ENCODE results near the gene TMEM156. TPM values are rescaled to one million over a fixed set of nuclear protein-coding genes. Genes with fewer than 3 reads are reported as not detected.

TMEM156 gene, protein sequence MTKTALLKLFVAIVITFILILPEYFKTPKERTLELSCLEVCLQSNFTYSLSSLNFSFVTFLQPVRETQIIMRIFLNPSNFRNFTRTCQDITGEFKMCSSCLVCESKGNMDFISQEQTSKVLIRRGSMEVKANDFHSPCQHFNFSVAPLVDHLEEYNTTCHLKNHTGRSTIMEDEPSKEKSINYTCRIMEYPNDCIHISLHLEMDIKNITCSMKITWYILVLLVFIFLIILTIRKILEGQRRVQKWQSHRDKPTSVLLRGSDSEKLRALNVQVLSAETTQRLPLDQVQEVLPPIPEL
- total RNA-seq (2014; rRNA removed; shearing (Covaris generic)) (not detected in 2 replicates), polyA plus RNA-seq (2016; fragmentation: Nextera tagmentation; extraction: Ambion mirVana) (not detected in 2 replicates)
- long read RNA-seq: 0 reads

DNA sequence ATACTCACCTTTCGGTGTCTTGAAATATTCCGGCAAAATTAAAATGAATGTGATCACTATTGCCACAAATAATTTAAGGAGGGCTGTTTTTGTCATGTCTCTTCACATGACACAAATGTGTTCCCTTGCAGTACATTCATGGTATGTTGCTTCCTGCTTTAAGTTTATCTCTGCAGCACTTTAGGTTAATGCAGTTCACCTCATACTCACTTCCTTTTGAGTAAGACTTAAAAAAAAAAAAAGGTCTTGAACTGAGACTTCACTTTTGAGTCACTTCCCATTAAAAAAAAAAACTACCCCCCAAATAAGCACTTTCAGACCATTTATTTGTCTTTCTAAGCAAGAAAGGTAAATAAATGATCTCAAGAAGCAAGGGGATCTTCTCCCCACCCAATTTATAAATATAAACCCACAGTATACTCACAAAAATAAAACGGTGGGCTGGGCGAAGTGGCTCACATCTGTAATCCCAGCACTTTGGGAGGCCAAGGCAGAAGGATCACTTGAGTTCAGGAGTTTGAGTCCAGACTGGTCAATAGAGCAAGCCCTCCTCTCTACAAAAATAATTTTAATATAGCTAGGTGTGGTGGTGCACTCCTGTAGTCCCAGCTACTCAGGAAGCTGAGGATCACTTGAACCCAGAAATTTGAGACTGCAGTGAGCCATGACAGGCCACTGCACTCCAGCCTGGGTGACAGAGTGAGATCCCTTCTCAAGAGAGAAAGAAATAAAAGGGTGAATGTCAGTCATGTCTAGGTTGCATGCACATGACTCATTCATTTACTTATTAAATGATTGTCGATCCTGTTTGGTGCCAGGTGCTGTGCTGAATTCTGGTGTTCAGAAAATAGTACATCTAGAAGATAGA, at the start of gene TMEM156:
Gene TMEM156, minus strand, starts transcription at position 192 of the 868 bp plus-strand sequence. Its CDS starts 96 bp downstream, at position 96.
- Mint-ChIP-seq H3K4me3 (no peak within 1 kb of the TSS), H3K36me3 (ENCODE audit: low read depth) (no peaks in the 10 kb centered on the region), H3K27ac (no peak within 1 kb of the TSS), H3K27me3 (ENCODE audit: insufficient read depth, low read depth, poor library complexity) (peaks cover 1% of the 10 kb centered on the region), H3K9me3 (no peaks in the 10 kb centered on the region), H3K4me1 (no peaks in the 10 kb centered on the region; the same call in 2 of the 3 replicates)
- DNase-seq (ENCODE audit: low spot score) (no peak), ATAC-seq (no peak)
- Histone ChIP-seq H3K4me3 (no peak within 1 kb of the TSS), H3K27ac (ENCODE audit: low read depth) (no peak within 1 kb of the TSS), H3K4me2 (no peak within 1 kb of the TSS), H3K9me2 (ENCODE audit: insufficient read depth) (no peaks in the 10 kb centered on the region), H3F3A (replicated peaks; ENCODE audit: low read depth) (no peaks in the 10 kb centered on the region), H2AFZ (peak within 1 kb of the TSS; percentile 49), H3K4me1 (ENCODE audit: insufficient read depth) (peaks cover 2% of the 10 kb centered on the region; the same call in 1 of the 2 replicates), H3K36me3 (ENCODE audit: insufficient read depth) (no peaks in the 10 kb centered on the region), H4K20me1 (replicated peaks; ENCODE audit: insufficient read depth) (no peaks in the 10 kb centered on the region), H3K79me2 (replicated peaks; ENCODE audit: insufficient read depth) (no peaks in the 10 kb centered on the region), H3K27me3 (ENCODE audit: insufficient read depth) (no peaks in the 10 kb centered on the region)
- TF ChIP-seq STAT1 (IDR thresholded peaks at IDR 0.05; ENCODE audit: unreplicated experiment): no peak
- TF ChIP-seq JUNB (IDR thresholded peaks at IDR 0.05; ENCODE audit: unreplicated experiment): no peak
- no peak for TF ChIP-seq NANOG (IDR thresholded peaks at IDR 0.05; ENCODE audit: borderline replicate concordance)
- TF ChIP-seq EZH2 (IDR thresholded peaks at IDR 0.05; ENCODE audit: low read depth, unreplicated experiment): no peak
- no peak for TF ChIP-seq ZNF114 (CRISPR knock-in tag; IDR thresholded peaks at IDR 0.05)
- no peak for TF ChIP-seq POLR2AphosphoS5 (IDR thresholded peaks at IDR 0.05; ENCODE audit: low read depth)
- TF ChIP-seq, protein P1, sequence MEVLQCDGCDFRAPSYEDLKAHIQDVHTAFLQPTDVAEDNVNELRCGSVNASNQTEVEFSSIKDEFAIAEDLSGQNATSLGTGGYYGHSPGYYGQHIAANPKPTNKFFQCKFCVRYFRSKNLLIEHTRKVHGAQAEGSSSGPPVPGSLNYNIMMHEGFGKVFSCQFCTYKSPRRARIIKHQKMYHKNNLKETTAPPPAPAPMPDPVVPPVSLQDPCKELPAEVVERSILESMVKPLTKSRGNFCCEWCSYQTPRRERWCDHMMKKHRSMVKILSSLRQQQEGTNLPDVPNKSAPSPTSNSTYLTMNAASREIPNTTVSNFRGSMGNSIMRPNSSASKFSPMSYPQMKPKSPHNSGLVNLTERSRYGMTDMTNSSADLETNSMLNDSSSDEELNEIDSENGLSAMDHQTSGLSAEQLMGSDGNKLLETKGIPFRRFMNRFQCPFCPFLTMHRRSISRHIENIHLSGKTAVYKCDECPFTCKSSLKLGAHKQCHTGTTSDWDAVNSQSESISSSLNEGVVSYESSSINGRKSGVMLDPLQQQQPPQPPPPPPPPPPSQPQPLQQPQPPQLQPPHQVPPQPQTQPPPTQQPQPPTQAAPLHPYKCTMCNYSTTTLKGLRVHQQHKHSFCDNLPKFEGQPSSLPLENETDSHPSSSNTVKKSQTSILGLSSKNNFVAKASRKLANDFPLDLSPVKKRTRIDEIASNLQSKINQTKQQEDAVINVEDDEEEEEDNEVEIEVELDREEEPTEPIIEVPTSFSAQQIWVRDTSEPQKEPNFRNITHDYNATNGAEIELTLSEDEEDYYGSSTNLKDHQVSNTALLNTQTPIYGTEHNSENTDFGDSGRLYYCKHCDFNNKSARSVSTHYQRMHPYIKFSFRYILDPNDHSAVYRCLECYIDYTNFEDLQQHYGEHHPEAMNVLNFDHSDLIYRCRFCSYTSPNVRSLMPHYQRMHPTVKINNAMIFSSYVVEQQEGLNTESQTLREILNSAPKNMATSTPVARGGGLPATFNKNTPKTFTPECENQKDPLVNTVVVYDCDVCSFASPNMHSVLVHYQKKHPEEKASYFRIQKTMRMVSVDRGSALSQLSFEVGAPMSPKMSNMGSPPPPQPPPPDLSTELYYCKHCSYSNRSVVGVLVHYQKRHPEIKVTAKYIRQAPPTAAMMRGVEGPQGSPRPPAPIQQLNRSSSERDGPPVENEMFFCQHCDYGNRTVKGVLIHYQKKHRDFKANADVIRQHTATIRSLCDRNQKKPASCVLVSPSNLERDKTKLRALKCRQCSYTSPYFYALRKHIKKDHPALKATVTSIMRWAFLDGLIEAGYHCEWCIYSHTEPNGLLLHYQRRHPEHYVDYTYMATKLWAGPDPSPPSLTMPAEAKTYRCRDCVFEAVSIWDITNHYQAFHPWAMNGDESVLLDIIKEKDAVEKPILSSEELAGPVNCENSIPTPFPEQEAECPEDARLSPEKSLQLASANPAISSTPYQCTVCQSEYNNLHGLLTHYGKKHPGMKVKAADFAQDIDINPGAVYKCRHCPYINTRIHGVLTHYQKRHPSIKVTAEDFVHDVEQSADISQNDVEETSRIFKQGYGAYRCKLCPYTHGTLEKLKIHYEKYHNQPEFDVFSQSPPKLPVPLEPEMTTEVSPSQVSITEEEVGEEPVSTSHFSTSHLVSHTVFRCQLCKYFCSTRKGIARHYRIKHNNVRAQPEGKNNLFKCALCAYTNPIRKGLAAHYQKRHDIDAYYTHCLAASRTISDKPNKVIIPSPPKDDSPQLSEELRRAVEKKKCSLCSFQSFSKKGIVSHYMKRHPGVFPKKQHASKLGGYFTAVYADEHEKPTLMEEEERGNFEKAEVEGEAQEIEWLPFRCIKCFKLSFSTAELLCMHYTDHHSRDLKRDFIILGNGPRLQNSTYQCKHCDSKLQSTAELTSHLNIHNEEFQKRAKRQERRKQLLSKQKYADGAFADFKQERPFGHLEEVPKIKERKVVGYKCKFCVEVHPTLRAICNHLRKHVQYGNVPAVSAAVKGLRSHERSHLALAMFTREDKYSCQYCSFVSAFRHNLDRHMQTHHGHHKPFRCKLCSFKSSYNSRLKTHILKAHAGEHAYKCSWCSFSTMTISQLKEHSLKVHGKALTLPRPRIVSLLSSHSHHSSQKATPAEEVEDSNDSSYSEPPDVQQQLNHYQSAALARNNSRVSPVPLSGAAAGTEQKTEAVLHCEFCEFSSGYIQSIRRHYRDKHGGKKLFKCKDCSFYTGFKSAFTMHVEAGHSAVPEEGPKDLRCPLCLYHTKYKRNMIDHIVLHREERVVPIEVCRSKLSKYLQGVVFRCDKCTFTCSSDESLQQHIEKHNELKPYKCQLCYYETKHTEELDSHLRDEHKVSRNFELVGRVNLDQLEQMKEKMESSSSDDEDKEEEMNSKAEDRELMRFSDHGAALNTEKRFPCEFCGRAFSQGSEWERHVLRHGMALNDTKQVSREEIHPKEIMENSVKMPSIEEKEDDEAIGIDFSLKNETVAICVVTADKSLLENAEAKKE (CRISPR knock-in tag; IDR thresholded peaks at IDR 0.05): no peak
- no peak for TF ChIP-seq CREB1 (CRISPR knock-in tag; IDR thresholded peaks at IDR 0.05; ENCODE audit: low read depth)
- TF ChIP-seq, protein P2, sequence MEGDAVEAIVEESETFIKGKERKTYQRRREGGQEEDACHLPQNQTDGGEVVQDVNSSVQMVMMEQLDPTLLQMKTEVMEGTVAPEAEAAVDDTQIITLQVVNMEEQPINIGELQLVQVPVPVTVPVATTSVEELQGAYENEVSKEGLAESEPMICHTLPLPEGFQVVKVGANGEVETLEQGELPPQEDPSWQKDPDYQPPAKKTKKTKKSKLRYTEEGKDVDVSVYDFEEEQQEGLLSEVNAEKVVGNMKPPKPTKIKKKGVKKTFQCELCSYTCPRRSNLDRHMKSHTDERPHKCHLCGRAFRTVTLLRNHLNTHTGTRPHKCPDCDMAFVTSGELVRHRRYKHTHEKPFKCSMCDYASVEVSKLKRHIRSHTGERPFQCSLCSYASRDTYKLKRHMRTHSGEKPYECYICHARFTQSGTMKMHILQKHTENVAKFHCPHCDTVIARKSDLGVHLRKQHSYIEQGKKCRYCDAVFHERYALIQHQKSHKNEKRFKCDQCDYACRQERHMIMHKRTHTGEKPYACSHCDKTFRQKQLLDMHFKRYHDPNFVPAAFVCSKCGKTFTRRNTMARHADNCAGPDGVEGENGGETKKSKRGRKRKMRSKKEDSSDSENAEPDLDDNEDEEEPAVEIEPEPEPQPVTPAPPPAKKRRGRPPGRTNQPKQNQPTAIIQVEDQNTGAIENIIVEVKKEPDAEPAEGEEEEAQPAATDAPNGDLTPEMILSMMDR (conservative IDR thresholded peaks at IDR 0.05; ENCODE audit: low read depth in 2 of 2): no peak
- TF ChIP-seq, protein P3, sequence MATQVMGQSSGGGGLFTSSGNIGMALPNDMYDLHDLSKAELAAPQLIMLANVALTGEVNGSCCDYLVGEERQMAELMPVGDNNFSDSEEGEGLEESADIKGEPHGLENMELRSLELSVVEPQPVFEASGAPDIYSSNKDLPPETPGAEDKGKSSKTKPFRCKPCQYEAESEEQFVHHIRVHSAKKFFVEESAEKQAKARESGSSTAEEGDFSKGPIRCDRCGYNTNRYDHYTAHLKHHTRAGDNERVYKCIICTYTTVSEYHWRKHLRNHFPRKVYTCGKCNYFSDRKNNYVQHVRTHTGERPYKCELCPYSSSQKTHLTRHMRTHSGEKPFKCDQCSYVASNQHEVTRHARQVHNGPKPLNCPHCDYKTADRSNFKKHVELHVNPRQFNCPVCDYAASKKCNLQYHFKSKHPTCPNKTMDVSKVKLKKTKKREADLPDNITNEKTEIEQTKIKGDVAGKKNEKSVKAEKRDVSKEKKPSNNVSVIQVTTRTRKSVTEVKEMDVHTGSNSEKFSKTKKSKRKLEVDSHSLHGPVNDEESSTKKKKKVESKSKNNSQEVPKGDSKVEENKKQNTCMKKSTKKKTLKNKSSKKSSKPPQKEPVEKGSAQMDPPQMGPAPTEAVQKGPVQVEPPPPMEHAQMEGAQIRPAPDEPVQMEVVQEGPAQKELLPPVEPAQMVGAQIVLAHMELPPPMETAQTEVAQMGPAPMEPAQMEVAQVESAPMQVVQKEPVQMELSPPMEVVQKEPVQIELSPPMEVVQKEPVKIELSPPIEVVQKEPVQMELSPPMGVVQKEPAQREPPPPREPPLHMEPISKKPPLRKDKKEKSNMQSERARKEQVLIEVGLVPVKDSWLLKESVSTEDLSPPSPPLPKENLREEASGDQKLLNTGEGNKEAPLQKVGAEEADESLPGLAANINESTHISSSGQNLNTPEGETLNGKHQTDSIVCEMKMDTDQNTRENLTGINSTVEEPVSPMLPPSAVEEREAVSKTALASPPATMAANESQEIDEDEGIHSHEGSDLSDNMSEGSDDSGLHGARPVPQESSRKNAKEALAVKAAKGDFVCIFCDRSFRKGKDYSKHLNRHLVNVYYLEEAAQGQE (IDR thresholded peaks at IDR 0.05; ENCODE audit: unreplicated experiment): no peak
- TF ChIP-seq ZNF331 (CRISPR knock-in tag; IDR thresholded peaks at IDR 0.05; ENCODE audit: low read depth): no peak
- TF ChIP-seq, protein P4, sequence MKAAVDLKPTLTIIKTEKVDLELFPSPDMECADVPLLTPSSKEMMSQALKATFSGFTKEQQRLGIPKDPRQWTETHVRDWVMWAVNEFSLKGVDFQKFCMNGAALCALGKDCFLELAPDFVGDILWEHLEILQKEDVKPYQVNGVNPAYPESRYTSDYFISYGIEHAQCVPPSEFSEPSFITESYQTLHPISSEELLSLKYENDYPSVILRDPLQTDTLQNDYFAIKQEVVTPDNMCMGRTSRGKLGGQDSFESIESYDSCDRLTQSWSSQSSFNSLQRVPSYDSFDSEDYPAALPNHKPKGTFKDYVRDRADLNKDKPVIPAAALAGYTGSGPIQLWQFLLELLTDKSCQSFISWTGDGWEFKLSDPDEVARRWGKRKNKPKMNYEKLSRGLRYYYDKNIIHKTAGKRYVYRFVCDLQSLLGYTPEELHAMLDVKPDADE (IDR thresholded peaks at IDR 0.05): no peak
